ENCODE data around the gene DYNLRB2. TPM values are rescaled to one million over a fixed set of nuclear protein-coding genes. Genes with fewer than 3 reads are reported as not detected.
A peak's percentile ranks its signal among the peaks of the same experiment; 100 is the strongest.

Gene DYNLRB2
- total and polyA plus RNA-seq, 9 of the 15 experiments (the other 6 are each of a cell fraction or from before 2014, with no cell fraction given) = not detected

- no peak for ATAC-seq
- Histone ChIP-seq H3K4me3 (no peak overlapping the region), H3K9me1 (ENCODE audit: control insufficient read depth, insufficient read depth, low read length) (no peaks in the 10 kb centered on the region), H3K4me2 (ENCODE audit: insufficient read depth, low read length) (no peak overlapping the region), H3K4me1 (replicated peaks in 1 of 2; ENCODE audit: control insufficient read depth in 2 of 2, insufficient read depth in 2 of 2, low read length in 2 of 2) (no peaks in the 10 kb centered on the region; a peak in 1 of 5 replicates), H3K27ac (ENCODE audit: extremely low read depth, low read depth, low read length) (no peak overlapping the region), H2AFZ (ENCODE audit: low read depth, low read length) (no peak overlapping the region), H3K79me2 (ENCODE audit: control insufficient read depth, insufficient read depth, low read length) (no peaks in the 10 kb centered on the region), H3K9ac (ENCODE audit: insufficient read depth in 1 of 2, low read depth in 2 of 2, low read length in 2 of 2) (no peak overlapping the region), H3K36me3 (ENCODE audit: control insufficient read depth, insufficient read depth, low read length) (no peaks in the 10 kb centered on the region), H3K9me3 (replicated peaks; ENCODE audit: control insufficient read depth, insufficient read depth, low read depth, low read length) (no peaks in the 10 kb centered on the region), H3K27me3 (ENCODE audit: control insufficient read depth in 2 of 2, insufficient read depth in 2 of 2, low read length in 2 of 2) (no peaks in the 10 kb centered on the region), H4K20me1 (replicated peaks; ENCODE audit: control insufficient read depth, insufficient read depth, low read length) (no peaks in the 10 kb centered on the region)
- no peak for FAIRE-seq
- DNase-seq (ENCODE audit: extremely low read depth in 1 of 4, low spot score in 3 of 4) = no peak
- ChIA-PET POLR2A (no interaction called here), CTCF (ENCODE audit: low intra/inter-chr PET ratio) (no interaction called here)
- no TSS peak for BruUV-seq (replicated peaks)
- TF ChIP-seq MTA3 (IDR thresholded peaks at IDR 0.05; ENCODE audit: borderline replicate concordance) (no peak), KLF13 (tag; IDR thresholded peaks at IDR 0.05; ENCODE audit: borderline replicate concordance, low read depth) (no peak), RAD21 (CRISPR knock-in tag; conservative IDR thresholded peaks at IDR 0.05 in 1 of 2, IDR thresholded peaks at IDR 0.05 in 1 of 2) (no peak), ZNF316 (IDR thresholded peaks at IDR 0.05) (peak; percentile 65), MAFG (tag; conservative IDR thresholded peaks at IDR 0.05) (0 out of 2 replicates have a peak, but pooled peaks have one; percentile 30), C11orf30 (IDR thresholded peaks at IDR 0.05; ENCODE audit: low read depth) (peak; percentile 17; the same call in 1 of the 2 replicates), XRCC4 (IDR thresholded peaks at IDR 0.05; ENCODE audit: extremely low read depth, insufficient read depth, insufficient read length) (no peak), HMGN3 (IDR thresholded peaks at IDR 0.05; ENCODE audit: borderline replicate concordance, extremely low read depth, insufficient read length, low read depth, low read length) (no peak)
- TF ChIP-seq, protein P1, sequence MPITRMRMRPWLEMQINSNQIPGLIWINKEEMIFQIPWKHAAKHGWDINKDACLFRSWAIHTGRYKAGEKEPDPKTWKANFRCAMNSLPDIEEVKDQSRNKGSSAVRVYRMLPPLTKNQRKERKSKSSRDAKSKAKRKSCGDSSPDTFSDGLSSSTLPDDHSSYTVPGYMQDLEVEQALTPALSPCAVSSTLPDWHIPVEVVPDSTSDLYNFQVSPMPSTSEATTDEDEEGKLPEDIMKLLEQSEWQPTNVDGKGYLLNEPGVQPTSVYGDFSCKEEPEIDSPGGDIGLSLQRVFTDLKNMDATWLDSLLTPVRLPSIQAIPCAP (CRISPR knock-in tag; IDR thresholded peaks at IDR 0.05; ENCODE audit: borderline replicate concordance) = no peak
- intact Hi-C loops (cut with micrococcal nuclease) = no loop called here
- in situ Hi-C loops (cut with MboI) = no loop called here
- 2% methylated on average over 6 of the region's 6 CpGs for WGBS (ENCODE audit: insufficient coverage, low coverage, missing lambda C conversion rate)
Measured at GRCh38 chr16:80570106-80570478, 29.3 kb downstream of the DYNLRB2 start.
